HepG2 (cell line): ENCODE results near the gene EMC10. TPM values are rescaled to one million over a fixed set of nuclear protein-coding genes. Genes with fewer than 3 reads are reported as not detected.

Source experiments
- ATAC-seq: fragments of 200-7000 bp; cut with Tn5 transposase; 3 replicates; pipeline ENCODE4 v1.9.1; 2020; ENCODE audit warnings: mild to moderate bottlenecking, moderate library complexity
- BruUV-seq: library from RNA; stranded (reverse); fragments of 400-500 nt; replicated peaks from 2 replicates; lab custom pipeline; 2021; lab: Mats Ljungman, UMichigan
- CTCF ChIA-PET: fragments of 300-600 bp; formaldehyde crosslinking; extraction: SDS; loops from one replicate; lab custom pipeline; 2021; ENCODE audit warnings: low total read pairs, inconsistent platforms, low intra/inter-chr PET ratio; lab: Yijun Ruan, JAX
- POLR2A ChIA-PET: fragments of 350-600 bp; sonication (Branson Sonifier 250); formaldehyde crosslinking; loops from one replicate; lab custom pipeline; 2020; ENCODE audit warnings: antibody characterized with exemption, inconsistent platforms; lab: Yijun Ruan, JAX
- DNase-seq: peaks from one replicate; pipeline ENCODE4 v3.0.0-alpha.2; 2015; ENCODE audit warnings: low spot score
- FAIRE-seq: peaks from 3 replicates; lab custom pipeline; 2011; peaks lifted over from hg19 to GRCh38; lab: Jason Lieb, UNC
- H2AFZ ChIP-seq: one replicate; pipeline ENCODE4 v1.6.1; 2011; ENCODE audit warnings: low read length, inconsistent platforms
- H3K27ac ChIP-seq: fragments of 300-600 bp; 3 replicates; pipeline ENCODE4 v1.8.0; 2011; ENCODE audit warnings: mixed run types, mild to moderate bottlenecking, mixed read lengths, low read length, inconsistent platforms; ENCODE audit not compliant: insufficient read depth; ENCODE audit errors: extremely low read length
- H3K27me3 ChIP-seq, 2 experiments: fragments of 200-600 bp in 1 of 2; 2 replicates in 1 of 2; 3 replicates in 1 of 2; pipeline versions ENCODE4 v1.6.0 to v1.8.0; 2011; ENCODE audit warnings: low read length in 2 of 2, mild to moderate bottlenecking in 2 of 2, moderate library complexity in 2 of 2, inconsistent platforms in 1 of 2; ENCODE audit not compliant: insufficient read depth in 2 of 2, control insufficient read depth in 1 of 2
- H3K36me3 ChIP-seq, 2 experiments: fragments of 200-600 bp in 1 of 2; replicated peaks in 1 of 2; 2 replicates in 1 of 2; 3 replicates in 1 of 2; pipeline versions ENCODE4 v1.5.1 to v1.8.0; 2011; ENCODE audit warnings: low read length in 2 of 2, inconsistent platforms in 1 of 2; ENCODE audit not compliant: insufficient read depth in 2 of 2, control insufficient read depth in 1 of 2
- H3K4me1 ChIP-seq: 2 replicates; pipeline ENCODE4 v1.5.1; 2012; ENCODE audit warnings: low read length, inconsistent platforms; ENCODE audit not compliant: insufficient read depth
- H3K4me2 ChIP-seq: 2 replicates; pipeline ENCODE4 v1.6.0; 2011; ENCODE audit warnings: low read depth, low read length, inconsistent platforms
- H3K4me3 ChIP-seq, 3 experiments: fragments of 200-600 bp in 1 of 3; sonication (generic), shearing (Covaris generic) in 1 of 3; replicated peaks in 1 of 3; 2 replicates each; pipeline ENCODE4 v1.5.1; 2011 to 2016; ENCODE audit warnings: low read length in 3 of 3, inconsistent platforms in 2 of 3, low read depth in 2 of 3, mild to moderate bottlenecking in 2 of 3, control low read depth in 1 of 3, mixed read lengths in 1 of 3; ENCODE audit not compliant: insufficient read depth in 1 of 3
- H3K79me2 ChIP-seq: one replicate; pipeline ENCODE4 v1.6.1; 2011; ENCODE audit warnings: low read length, inconsistent platforms; ENCODE audit not compliant: insufficient read depth
- H3K9ac ChIP-seq: 2 replicates; pipeline ENCODE4 v1.6.0; 2011; ENCODE audit warnings: mild to moderate bottlenecking, low read depth, low read length, inconsistent platforms; ENCODE audit not compliant: insufficient read depth
- H3K9me3 ChIP-seq: 2 replicates; pipeline ENCODE4 v1.5.1; 2012; ENCODE audit warnings: mild to moderate bottlenecking, low read length
- H4K20me1 ChIP-seq: 2 replicates; pipeline ENCODE4 v1.6.0; 2011; ENCODE audit warnings: inconsistent platforms, mild to moderate bottlenecking, low read length, moderate library complexity; ENCODE audit not compliant: insufficient read depth
- CTCF ChIP-seq: sonication (generic); formaldehyde crosslinking; IDR thresholded peaks from 2 replicates; pipeline ENCODE4 v1.5.0; 2020; ENCODE audit warnings: mild to moderate bottlenecking, missing genetic modification reagents, moderate library complexity
- GZF1 ChIP-seq: sonication (generic); formaldehyde crosslinking; IDR thresholded peaks from 2 replicates; pipeline ENCODE4 v1.5.1; 2020; ENCODE audit warnings: mild to moderate bottlenecking, missing genetic modification reagents
- IRX3 ChIP-seq: sonication (generic); formaldehyde crosslinking; IDR thresholded peaks from 2 replicates; pipeline ENCODE4 v1.8.1; 2023; ENCODE audit warnings: mild to moderate bottlenecking, low read depth, missing genetic modification reagents, borderline replicate concordance
- MED8 ChIP-seq: sonication (generic); formaldehyde crosslinking; IDR thresholded peaks from 2 replicates; pipeline ENCODE4 v1.8.1; 2023; ENCODE audit warnings: mild to moderate bottlenecking, missing genetic modification reagents; ENCODE audit not compliant: insufficient replicate concordance
- REL ChIP-seq: sonication (generic); formaldehyde crosslinking; conservative IDR thresholded peaks from 2 replicates; pipeline ENCODE4 v1.8.0; 2022; ENCODE audit warnings: mild to moderate bottlenecking, missing genetic modification reagents, moderate library complexity
- SKI ChIP-seq: fragments of 450-650 bp; IDR thresholded peaks from one replicate; pipeline ENCODE4 v1.6.1; 2018; ENCODE audit warnings: mild to moderate bottlenecking; ENCODE audit not compliant: partially characterized antibody
- ZNF234 ChIP-seq: sonication (generic); formaldehyde crosslinking; conservative IDR thresholded peaks from 2 replicates; pipeline ENCODE4 v1.5.1; 2020; ENCODE audit warnings: mild to moderate bottlenecking, missing genetic modification reagents
- ZNF251 ChIP-seq: sonication (generic); formaldehyde crosslinking; IDR thresholded peaks from 2 replicates; pipeline ENCODE4 v1.9.0; 2021; ENCODE audit warnings: mild to moderate bottlenecking, missing genetic modification reagents
- ZNF343 ChIP-seq: sonication (generic); formaldehyde crosslinking; IDR thresholded peaks from 2 replicates; pipeline ENCODE4 v1.4.0; 2020; ENCODE audit warnings: mild to moderate bottlenecking, missing genetic modification reagents
- ZNF362 ChIP-seq: sonication (generic); formaldehyde crosslinking; IDR thresholded peaks from 2 replicates; pipeline ENCODE4 v1.4.0; 2020; ENCODE audit warnings: missing genetic modification reagents, mild to moderate bottlenecking, borderline replicate concordance
- ZNF430 ChIP-seq: sonication (generic); formaldehyde crosslinking; IDR thresholded peaks from 2 replicates; pipeline ENCODE4 v1.9.0; 2021; ENCODE audit warnings: mild to moderate bottlenecking, missing genetic modification reagents
- ZNF768 ChIP-seq: sonication (generic); formaldehyde crosslinking; IDR thresholded peaks from 2 replicates; pipeline ENCODE4 v1.4.0; 2020; ENCODE audit warnings: missing genetic modification reagents
- WGBS: methylation state at CpG from one replicate; pipeline ENCODE4 v1.1.6; 2017; ENCODE audit warnings: low lambda C conversion rate; 5-methylcytosine and 5-hydroxymethylcytosine counted together
- in situ Hi-C: cut with HindIII; loops from 2 replicates; pipeline ENCODE4 v1.10.0; 2017; ENCODE audit warnings: low pct_unique_long_range_greater_than_20kb; ENCODE audit not compliant: extremely low pct_ligation_motif_present
- intact Hi-C: fragments of 100-400 bp; cut with micrococcal nuclease; formaldehyde crosslinking; loops from one replicate; pipeline ENCODE4 v1.10.0; 2022; ENCODE audit not compliant: unreplicated experiment
- polyA plus RNA-seq, 8 experiments: library from polyadenylated mRNA; depleted of rRNA in 3 of 8; stranded (reverse) in 7 of 8; unstranded in 1 of 8; fragments of >200 nt; fragmentation: Illumina TruSeq in 4 of 8; extraction: Trizol in 4 of 8; gene quantifications; 2 replicates each; pipeline versions ENCODE4 v1.2.1 to v1.2.3, GENCODE V29; 2011 to 2016; ENCODE audit warnings: low read depth in 4 of 8, missing spikeins in 1 of 8, mixed read lengths in 1 of 8; ENCODE audit not compliant: insufficient read depth in 1 of 8
- total RNA-seq, 5 experiments: library from RNA; depleted of rRNA; stranded (reverse); fragments of >200 nt; fragmentation: Illumina TruSeq; extraction: Trizol; gene quantifications; 2 replicates each; pipeline ENCODE4 v1.2.3, GENCODE V29; 2016; ENCODE audit warnings: low read depth in 1 of 5

Gene EMC10
- total and polyA plus RNA-seq, 2 of the 13 experiments (the other 11 are each of a cell fraction or from before 2014, with no cell fraction given), result not detected

GRCh38 chr19:50489461-50490011 is 13.2 kb downstream of the EMC10 start (continued):
- TF ChIP-seq CTCF (CRISPR knock-in tag), result no peak
- TF ChIP-seq ZNF234 (CRISPR knock-in tag), result no peak
- TF ChIP-seq IRX3 (CRISPR knock-in tag), result no peak
- no peak for TF ChIP-seq SKI

GRCh38 chr19:50490411-50490811 is 14.1 kb downstream of the EMC10 start:
- Histone ChIP-seq H3K9me3 (peaks cover 15% of the 10 kb centered on the region), H3K4me1 (no peaks in the 10 kb centered on the region), H3K36me3 (no peaks in the 10 kb centered on the region), H3K4me3 (no peak overlapping the region), H2AFZ (no peak overlapping the region), H3K27ac (no peak overlapping the region), H3K4me2 (no peak overlapping the region), H3K9ac (no peak overlapping the region), H4K20me1 (no peaks in the 10 kb centered on the region), H3K27me3 (peaks cover 8 to 30% of the 10 kb centered on the region in 2 experiments; a peak in 3 of 5 replicates), H3K79me2 (no peaks in the 10 kb centered on the region)
- no peak for TF ChIP-seq GZF1 (CRISPR knock-in tag)
- TF ChIP-seq MED8 (CRISPR knock-in tag), result no peak
- TF ChIP-seq ZNF430, result no peak
- no peak for TF ChIP-seq ZNF251 (CRISPR knock-in tag)
- TF ChIP-seq ZNF362 (CRISPR knock-in tag), result no peak
- TF ChIP-seq REL (CRISPR knock-in tag), result no peak
- no peak for TF ChIP-seq ZNF768
- TF ChIP-seq ZNF343 (CRISPR knock-in tag), result no peak
- no peak for ATAC-seq
- no TSS peak for BruUV-seq
- WGBS, result 77% methylated on average over 18 of the region's 18 CpGs
- intact Hi-C loops (no loop called here), in situ Hi-C loops (no loop called here)
- ChIA-PET POLR2A (no interaction called here), CTCF (no interaction called here)
- no peak for DNase-seq
- FAIRE-seq, result no peak
